ENCODE results near the gene ACOXL.

The ACOXL gene

DNA sequence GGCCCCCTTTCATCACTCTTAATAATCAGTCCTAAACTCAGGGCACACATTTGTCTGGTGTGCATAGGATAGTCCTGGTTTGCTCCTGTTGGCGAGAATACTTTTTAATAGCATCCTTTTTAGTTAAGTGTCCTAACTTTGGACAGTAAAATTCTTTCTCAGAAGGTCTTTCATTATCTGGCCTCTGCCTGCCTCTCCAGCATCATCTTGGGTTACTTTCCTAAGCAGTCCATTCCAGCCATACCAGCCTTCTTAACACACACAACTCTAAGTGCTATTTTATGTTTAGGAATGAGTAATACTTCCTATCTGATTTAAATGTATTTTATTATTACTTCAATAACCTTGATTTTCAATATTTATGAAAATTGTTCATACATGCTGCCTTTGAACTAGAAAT is 151.0 kb downstream of the ACOXL start:
- H3K36me3 ChIP-seq (ENCODE audit: insufficient read depth, low read length) = no peaks in the 10 kb centered on the region
- 100% methylated on average over 1 of the region's 1 CpG for WGBS
- H3K27ac ChIP-seq (ENCODE audit: low read depth, low read length) = no peak overlapping the region
- H3K4me1 ChIP-seq (ENCODE audit: insufficient read depth, low read length) = no peaks in the 10 kb centered on the region
- H3K9me3 ChIP-seq (ENCODE audit: insufficient read depth, low read depth, low read length) = 0 out of 2 replicates have a peak, but pooled peaks cover 3% of the 10 kb centered on the region
- no peak overlapping the region for H3K4me3 ChIP-seq (ENCODE audit: low read length)
- no peak overlapping the region for H3K9ac ChIP-seq (ENCODE audit: low read depth, low read length)
- H3K27me3 ChIP-seq (ENCODE audit: insufficient read depth, low read length) = no peaks in the 10 kb centered on the region

- 0 out of 2 replicates have a peak, but pooled peaks cover 3% of the 10 kb centered on the region for H3K9me3 ChIP-seq (ENCODE audit: insufficient read depth, low read depth, low read length)
- no peaks in the 10 kb centered on the region for H3K36me3 ChIP-seq (ENCODE audit: insufficient read depth, low read length)
- no peak overlapping the region for H3K9ac ChIP-seq (ENCODE audit: low read depth, low read length)
- 80% methylated on average over 3 of the region's 4 CpGs for WGBS
- no peaks in the 10 kb centered on the region for H3K4me1 ChIP-seq (ENCODE audit: insufficient read depth, low read length)
- no peak overlapping the region for H3K27ac ChIP-seq (ENCODE audit: low read depth, low read length)
- no peaks in the 10 kb centered on the region for H3K27me3 ChIP-seq (ENCODE audit: insufficient read depth, low read length)
- H3K4me3 ChIP-seq (ENCODE audit: low read length) = no peak overlapping the region
Measured at GRCh38 chr2:110885256-110885655, 152.9 kb downstream of the ACOXL start.

- H3K36me3 ChIP-seq (ENCODE audit: insufficient read depth, low read length) = no peaks in the 10 kb centered on the region
- no peaks in the 10 kb centered on the region for H3K27me3 ChIP-seq (ENCODE audit: insufficient read depth, low read length)
- 0 out of 2 replicates have a peak, but pooled peaks cover 1% of the 10 kb centered on the region for H3K9me3 ChIP-seq (ENCODE audit: insufficient read depth, low read depth, low read length)
- WGBS = 86% methylated on average over 11 of the region's 11 CpGs
- no peak overlapping the region for H3K27ac ChIP-seq (ENCODE audit: low read depth, low read length)
- H3K4me3 ChIP-seq (ENCODE audit: low read length) = no peak overlapping the region
- H3K9ac ChIP-seq (ENCODE audit: low read depth, low read length) = no peak overlapping the region
- H3K4me1 ChIP-seq (ENCODE audit: insufficient read depth, low read length) = no peaks in the 10 kb centered on the region
Measured at GRCh38 chr2:110886826-110887573, 154.6 kb downstream of the ACOXL start.

DNA sequence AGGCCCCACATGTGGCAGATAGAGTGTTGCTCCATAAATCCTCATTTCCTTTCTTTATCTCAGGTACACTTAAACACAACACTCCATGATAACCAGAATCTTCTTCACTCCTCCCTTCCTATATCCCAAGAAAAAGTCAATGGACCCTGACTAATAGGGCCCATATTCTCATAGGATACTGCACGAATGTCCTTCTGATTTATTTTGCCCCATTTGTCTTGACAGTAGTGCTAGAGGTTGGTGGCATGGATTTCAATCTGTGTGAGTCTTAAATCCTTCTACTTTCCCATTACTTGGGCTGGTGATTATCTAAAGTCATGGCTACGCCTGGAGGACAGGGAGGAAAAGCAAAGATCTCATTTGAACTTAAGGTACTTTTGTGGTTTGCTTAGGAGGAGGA is 156.0 kb downstream of the ACOXL start:
- Histone ChIP-seq H3K4me3 (ENCODE audit: low read length) (no peak overlapping the region), H3K27me3 (ENCODE audit: insufficient read depth, low read length) (no peaks in the 10 kb centered on the region), H3K36me3 (ENCODE audit: insufficient read depth, low read length) (no peaks in the 10 kb centered on the region), H3K4me1 (ENCODE audit: insufficient read depth, low read length) (no peaks in the 10 kb centered on the region), H3K9ac (ENCODE audit: low read depth, low read length) (no peak overlapping the region), H3K27ac (ENCODE audit: low read depth, low read length) (no peak overlapping the region), H3K9me3 (ENCODE audit: insufficient read depth, low read depth, low read length) (no peaks in the 10 kb centered on the region)
- 84% methylated on average over 2 of the region's 2 CpGs for WGBS

DNA sequence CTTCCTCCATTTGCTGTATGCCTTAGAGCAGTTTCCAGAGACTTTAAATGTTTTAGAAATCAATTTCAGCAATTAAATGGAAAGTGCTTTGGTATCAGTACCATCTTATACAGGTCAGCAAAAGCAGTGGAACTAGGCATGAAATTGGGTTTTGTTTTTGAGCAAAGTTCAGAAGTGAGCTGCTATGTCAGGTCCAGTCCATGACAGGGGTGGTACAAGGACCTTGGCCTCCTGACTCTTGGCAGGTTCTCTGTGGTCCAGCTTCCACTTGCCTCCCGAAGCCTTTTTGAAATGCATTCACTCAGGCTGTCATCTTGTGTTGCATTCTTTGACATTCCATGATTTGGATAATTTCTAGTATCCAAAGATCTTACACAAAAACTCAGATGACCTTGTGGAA is 159.3 kb downstream of the ACOXL start:
- no peaks in the 10 kb centered on the region for H3K27me3 ChIP-seq (ENCODE audit: insufficient read depth, low read length)
- no peak overlapping the region for H3K9ac ChIP-seq (ENCODE audit: low read depth, low read length)
- H3K4me3 ChIP-seq (ENCODE audit: low read length) = no peak overlapping the region
- no peaks in the 10 kb centered on the region for H3K36me3 ChIP-seq (ENCODE audit: insufficient read depth, low read length)
- H3K27ac ChIP-seq (ENCODE audit: low read depth, low read length) = no peak overlapping the region
- WGBS = no CpG with 5 or more reads among the region's 1 CpG
- no peaks in the 10 kb centered on the region for H3K4me1 ChIP-seq (ENCODE audit: insufficient read depth, low read length)
- H3K9me3 ChIP-seq (ENCODE audit: insufficient read depth, low read depth, low read length) = peaks cover 6% of the 10 kb centered on the region; the same call in 1 of the 2 replicates

GRCh38 chr2:110896226-110896625 is 163.9 kb downstream of the ACOXL start:
- H3K27me3 ChIP-seq (ENCODE audit: insufficient read depth, low read length) = no peaks in the 10 kb centered on the region
- no peaks in the 10 kb centered on the region for H3K36me3 ChIP-seq (ENCODE audit: insufficient read depth, low read length)
- H3K4me3 ChIP-seq (ENCODE audit: low read length) = no peak overlapping the region
- 79% methylated on average over 1 of the region's 3 CpGs for WGBS
- no peak overlapping the region for H3K9ac ChIP-seq (ENCODE audit: low read depth, low read length)
- no peaks in the 10 kb centered on the region for H3K4me1 ChIP-seq (ENCODE audit: insufficient read depth, low read length)
- H3K27ac ChIP-seq (ENCODE audit: low read depth, low read length) = no peak overlapping the region
- H3K9me3 ChIP-seq (ENCODE audit: insufficient read depth, low read depth, low read length) = peaks cover 7% of the 10 kb centered on the region; the same call in 1 of the 2 replicates

DNA sequence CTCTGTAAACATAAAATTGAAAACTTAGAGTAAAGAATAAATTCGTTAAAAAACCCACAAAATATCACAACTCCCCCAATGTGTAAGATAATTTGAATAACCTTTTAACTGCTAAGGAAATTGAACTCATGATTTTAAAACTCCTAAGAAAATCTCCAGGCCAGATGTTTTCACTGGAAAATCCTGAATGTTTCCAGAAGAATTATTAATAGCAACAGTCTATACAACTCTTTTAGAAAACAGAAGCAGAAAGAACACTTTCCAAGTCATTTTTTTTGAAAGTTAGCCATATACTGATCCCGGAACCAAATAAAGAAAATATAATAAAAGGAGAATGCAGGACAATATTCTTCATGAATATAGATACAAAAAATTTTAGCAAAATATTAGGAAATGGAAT is 165.6 kb downstream of the ACOXL start:
- Histone ChIP-seq H3K4me1 (ENCODE audit: insufficient read depth, low read length) (no peaks in the 10 kb centered on the region), H3K36me3 (ENCODE audit: insufficient read depth, low read length) (no peaks in the 10 kb centered on the region), H3K27ac (ENCODE audit: low read depth, low read length) (no peak overlapping the region), H3K27me3 (ENCODE audit: insufficient read depth, low read length) (no peaks in the 10 kb centered on the region), H3K9me3 (ENCODE audit: insufficient read depth, low read depth, low read length) (peaks cover 7% of the 10 kb centered on the region; the same call in 1 of the 2 replicates), H3K9ac (ENCODE audit: low read depth, low read length) (no peak overlapping the region), H3K4me3 (ENCODE audit: low read length) (no peak overlapping the region)
- 0% methylated on average over 1 of the region's 2 CpGs for WGBS

- 84% methylated on average over 2 of the region's 2 CpGs for WGBS
- no peak overlapping the region for H3K27ac ChIP-seq (ENCODE audit: low read depth, low read length)
Measured at GRCh38 chr2:110900191-110900590, 167.8 kb downstream of the ACOXL start.

DNA sequence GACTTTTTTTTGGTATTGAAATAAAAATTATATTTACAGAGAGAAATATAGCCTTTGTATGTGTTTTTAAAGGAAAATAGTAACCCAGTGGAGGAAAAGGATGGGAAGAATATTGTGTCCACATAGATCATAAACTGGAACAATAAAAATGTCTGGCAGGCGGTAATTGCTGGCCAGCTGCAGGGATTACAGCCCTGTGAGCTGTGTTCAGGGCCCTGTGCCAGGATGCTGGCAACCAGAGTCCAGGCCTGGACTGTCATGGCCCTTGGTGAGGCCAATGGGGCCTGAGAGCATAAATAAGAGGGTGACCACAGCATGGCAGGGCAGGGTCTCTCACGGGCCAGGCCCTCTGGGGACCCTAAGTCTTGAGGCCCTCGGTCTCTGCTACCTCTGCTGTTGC is 171.2 kb downstream of the ACOXL start:
- Histone ChIP-seq H3K4me1 (ENCODE audit: insufficient read depth, low read length) (peaks cover 11% of the 10 kb centered on the region), H3K27ac (ENCODE audit: low read depth, low read length) (no peak overlapping the region), H3K9ac (ENCODE audit: low read depth, low read length) (no peak overlapping the region), H3K4me3 (ENCODE audit: low read length) (no peak overlapping the region), H3K9me3 (ENCODE audit: insufficient read depth, low read depth, low read length) (no peaks in the 10 kb centered on the region), H3K27me3 (ENCODE audit: insufficient read depth, low read length) (no peaks in the 10 kb centered on the region), H3K36me3 (ENCODE audit: insufficient read depth, low read length) (no peaks in the 10 kb centered on the region)
- WGBS = 89% methylated on average over 3 of the region's 3 CpGs

More at GRCh38 chr2:110900191-110900590, 167.8 kb downstream of the ACOXL start:
- peaks cover 7% of the 10 kb centered on the region for H3K4me1 ChIP-seq (ENCODE audit: insufficient read depth, low read length)
- H3K4me3 ChIP-seq (ENCODE audit: low read length) = no peak overlapping the region
- H3K27me3 ChIP-seq (ENCODE audit: insufficient read depth, low read length) = no peaks in the 10 kb centered on the region
- no peak overlapping the region for H3K9ac ChIP-seq (ENCODE audit: low read depth, low read length)
- peaks cover 7% of the 10 kb centered on the region; the same call in 1 of the 2 replicates for H3K9me3 ChIP-seq (ENCODE audit: insufficient read depth, low read depth, low read length)
- H3K36me3 ChIP-seq (ENCODE audit: insufficient read depth, low read length) = no peaks in the 10 kb centered on the region

GRCh38 chr2:110904116-110904778 is 171.9 kb downstream of the ACOXL start:
- H3K27me3 ChIP-seq (ENCODE audit: insufficient read depth, low read length) = no peaks in the 10 kb centered on the region
- no peaks in the 10 kb centered on the region for H3K36me3 ChIP-seq (ENCODE audit: insufficient read depth, low read length)
- H3K9me3 ChIP-seq (ENCODE audit: insufficient read depth, low read depth, low read length) = no peaks in the 10 kb centered on the region
- 89% methylated on average over 5 of the region's 5 CpGs for WGBS
- H3K9ac ChIP-seq (ENCODE audit: low read depth, low read length) = no peak overlapping the region
- peaks cover 11% of the 10 kb centered on the region for H3K4me1 ChIP-seq (ENCODE audit: insufficient read depth, low read length)
- H3K4me3 ChIP-seq (ENCODE audit: low read length) = no peak overlapping the region
- no peak overlapping the region for H3K27ac ChIP-seq (ENCODE audit: low read depth, low read length)

- Histone ChIP-seq H3K27me3 (ENCODE audit: insufficient read depth, low read length) (no peaks in the 10 kb centered on the region), H3K36me3 (ENCODE audit: insufficient read depth, low read length) (no peaks in the 10 kb centered on the region), H3K9me3 (ENCODE audit: insufficient read depth, low read depth, low read length) (no peaks in the 10 kb centered on the region), H3K4me3 (ENCODE audit: low read length) (no peak overlapping the region), H3K9ac (ENCODE audit: low read depth, low read length) (no peak overlapping the region), H3K4me1 (ENCODE audit: insufficient read depth, low read length) (peaks cover 11% of the 10 kb centered on the region), H3K27ac (ENCODE audit: low read depth, low read length) (no peak overlapping the region)
- 35% methylated on average over 3 of the region's 3 CpGs for WGBS
Measured at GRCh38 chr2:110904779-110905148, 172.4 kb downstream of the ACOXL start.
